GM18508 (cell line): ENCODE data around the gene CHCHD1.

Source experiments
- ATAC-seq: cut with Tn5 transposase; IDR thresholded peaks from one replicate; pipeline ENCODE4 v1.9.1; 2021; ENCODE audit warnings: moderate number of reproducible peaks; ENCODE audit not compliant: insufficient read depth, unreplicated experiment

CHCHD1 gene

DNA sequence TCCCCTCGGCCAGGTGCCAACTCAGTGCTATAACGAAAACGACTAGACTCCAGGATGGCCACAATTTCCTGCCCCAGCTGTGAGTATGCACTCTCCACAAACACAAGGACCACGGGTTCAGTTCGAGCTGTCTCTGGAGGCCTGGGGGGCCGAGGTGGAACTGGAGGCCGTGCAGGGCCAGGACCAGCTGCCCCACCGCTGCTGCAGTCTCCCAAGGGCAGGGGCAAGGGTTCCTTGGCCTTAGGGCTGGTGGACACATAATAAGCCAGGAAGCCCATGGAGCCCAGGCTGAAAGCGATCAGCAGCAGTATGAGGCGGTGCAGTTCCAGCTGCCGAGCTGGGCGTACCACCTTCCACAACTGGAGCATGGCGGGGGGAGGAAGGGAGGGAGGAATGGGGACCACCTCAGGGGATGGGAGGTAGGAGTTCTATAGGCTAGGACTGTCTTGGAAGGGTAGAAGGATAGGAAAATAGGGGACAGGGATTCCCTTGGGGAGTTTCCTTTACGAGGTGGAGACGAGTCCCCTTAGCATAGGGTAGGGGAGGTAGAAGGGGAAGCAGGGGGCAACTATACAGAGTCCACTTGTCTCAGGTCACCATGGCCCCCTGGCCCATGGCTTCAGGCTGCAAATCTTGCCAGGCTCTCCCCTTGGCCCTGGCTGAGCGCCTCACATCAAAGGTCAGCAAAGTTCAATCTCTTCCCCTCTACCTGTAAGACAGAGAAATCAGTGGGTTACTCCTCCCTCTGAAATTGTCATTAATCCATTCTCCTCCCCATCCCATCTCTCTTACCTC lies 26.4 kb downstream of the CHCHD1 start:
- ATAC-seq = no peak

DNA sequence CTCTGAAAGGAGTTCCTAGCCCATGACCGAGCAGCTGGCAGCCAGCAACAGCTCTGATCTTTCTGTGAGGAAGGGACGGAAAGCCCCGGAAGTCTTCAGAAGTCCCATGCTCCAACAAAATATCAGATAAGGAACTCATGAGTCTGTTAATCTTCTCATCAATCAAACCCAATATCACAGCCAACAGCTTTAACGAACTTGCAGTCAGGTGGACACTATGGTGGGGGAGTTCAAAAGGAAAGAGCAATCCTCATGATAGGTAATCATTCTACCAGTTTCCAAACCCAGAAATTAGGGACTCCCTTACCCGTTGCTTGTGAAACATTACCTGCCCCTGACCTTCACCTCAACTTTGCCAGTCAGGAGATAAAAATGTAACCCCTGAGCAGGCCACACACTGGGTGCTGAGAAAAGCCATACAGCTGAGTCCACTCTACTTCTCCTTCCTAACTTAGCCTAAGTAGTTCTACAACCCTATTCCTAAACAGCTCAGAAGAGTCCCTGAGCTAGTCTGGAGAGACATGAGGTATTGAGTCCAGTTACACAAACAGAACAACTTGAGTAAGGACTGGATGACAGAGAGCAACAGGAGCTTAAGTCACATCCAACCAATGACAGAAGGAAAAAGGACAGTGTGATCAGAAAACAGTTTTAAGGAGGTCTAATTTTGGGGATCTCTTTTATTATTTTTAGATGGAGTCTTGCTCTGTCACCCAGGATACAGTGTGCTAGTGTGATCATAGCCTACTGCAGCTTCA lies 27.4 kb downstream of the CHCHD1 start:
- no peak for ATAC-seq

DNA sequence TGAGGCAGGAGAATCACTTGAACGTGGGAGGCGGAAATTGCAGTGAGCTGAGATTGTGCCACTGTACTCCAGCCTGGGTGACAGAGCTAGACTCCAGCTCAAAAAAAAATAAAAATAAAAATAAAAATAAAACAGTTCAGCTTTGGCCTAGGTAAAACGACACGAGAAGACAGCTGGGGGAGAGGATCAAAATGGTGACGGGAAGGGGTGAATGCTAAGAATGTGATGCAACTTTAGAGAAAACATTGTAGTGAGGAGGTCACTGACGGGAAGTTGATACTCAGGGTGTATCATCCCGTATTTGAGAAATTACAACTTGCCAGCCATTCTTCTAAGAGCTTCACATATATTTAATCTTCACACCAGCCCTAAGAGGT lies 28.5 kb downstream of the CHCHD1 start:
- ATAC-seq = no peak

DNA sequence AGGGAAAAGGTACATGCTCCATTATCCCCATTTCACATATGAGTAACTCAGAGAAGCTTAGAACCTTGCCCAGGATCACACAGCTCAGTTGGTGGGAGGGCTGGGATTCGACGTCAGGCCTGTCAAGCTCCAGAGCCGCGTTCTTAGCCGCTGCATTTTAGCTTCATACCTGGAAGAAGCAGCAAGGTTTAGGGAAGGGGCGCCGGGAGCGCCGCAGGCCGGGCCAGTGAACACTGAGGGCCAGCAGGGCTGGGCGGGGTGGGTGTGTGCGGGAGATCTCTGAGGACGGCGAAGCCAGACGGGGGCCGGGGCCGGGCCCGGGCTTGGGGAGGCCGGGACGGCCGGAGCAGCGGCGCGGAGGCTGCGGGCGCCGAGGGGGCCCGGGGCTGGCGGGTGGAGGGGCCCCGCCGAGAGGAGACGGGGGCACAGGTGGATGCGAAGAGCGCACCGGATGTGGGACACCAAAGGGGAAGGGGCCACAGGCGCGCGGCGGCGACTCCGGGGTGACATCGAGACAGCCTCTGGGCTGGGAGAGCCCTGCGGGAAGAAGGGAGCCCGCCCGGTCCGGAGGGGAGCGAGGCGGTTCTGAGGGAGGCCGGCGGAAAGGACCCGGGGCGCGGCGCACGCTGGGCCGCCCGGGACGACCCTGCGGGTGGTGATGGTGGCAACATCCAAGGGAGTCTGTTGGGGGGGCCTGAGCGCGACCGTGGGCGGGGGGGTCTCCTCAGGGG lies 29.1 kb downstream of the CHCHD1 start:
- peak; percentile 2 for ATAC-seq

DNA sequence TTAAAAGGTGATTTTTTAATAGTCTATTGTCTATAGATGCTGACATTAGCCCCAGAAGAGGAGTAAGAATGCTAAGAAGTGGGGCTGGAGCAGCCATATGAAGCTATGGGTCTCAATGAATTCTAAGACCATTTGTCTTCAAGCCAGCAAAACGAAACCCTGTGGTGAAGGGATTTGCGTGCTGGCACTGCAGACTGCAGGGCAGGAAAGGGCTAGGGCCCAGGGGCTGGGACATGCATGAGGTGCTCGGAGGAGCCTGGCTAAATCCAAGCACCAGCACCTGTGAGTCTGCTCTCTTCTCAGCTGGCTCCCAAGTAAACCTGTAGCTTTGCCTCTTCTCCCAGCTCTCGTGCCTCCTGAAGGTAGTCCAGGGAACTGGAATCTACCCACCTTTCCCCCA lies 30.8 kb downstream of the CHCHD1 start:
- no peak for ATAC-seq

DNA sequence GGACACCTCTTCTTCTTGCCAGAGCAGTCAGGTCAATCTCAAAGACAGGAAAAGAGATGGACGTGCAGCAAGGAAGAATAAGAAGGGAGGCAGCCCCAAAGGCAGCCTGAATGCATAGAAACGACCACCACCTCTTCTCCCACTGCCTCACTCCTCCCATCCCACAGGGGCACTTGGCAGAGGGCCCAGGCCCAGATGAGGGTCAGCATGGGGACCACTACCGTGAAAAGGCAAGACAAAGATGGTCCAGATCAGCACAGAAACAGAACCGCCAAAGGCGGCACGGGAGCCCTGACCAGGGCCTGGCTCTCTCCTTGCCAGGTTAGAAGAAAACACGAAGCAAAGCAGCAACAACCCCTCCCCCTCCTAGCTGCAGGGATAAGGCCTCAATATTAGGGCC lies 31.5 kb downstream of the CHCHD1 start:
- no peak for ATAC-seq

DNA sequence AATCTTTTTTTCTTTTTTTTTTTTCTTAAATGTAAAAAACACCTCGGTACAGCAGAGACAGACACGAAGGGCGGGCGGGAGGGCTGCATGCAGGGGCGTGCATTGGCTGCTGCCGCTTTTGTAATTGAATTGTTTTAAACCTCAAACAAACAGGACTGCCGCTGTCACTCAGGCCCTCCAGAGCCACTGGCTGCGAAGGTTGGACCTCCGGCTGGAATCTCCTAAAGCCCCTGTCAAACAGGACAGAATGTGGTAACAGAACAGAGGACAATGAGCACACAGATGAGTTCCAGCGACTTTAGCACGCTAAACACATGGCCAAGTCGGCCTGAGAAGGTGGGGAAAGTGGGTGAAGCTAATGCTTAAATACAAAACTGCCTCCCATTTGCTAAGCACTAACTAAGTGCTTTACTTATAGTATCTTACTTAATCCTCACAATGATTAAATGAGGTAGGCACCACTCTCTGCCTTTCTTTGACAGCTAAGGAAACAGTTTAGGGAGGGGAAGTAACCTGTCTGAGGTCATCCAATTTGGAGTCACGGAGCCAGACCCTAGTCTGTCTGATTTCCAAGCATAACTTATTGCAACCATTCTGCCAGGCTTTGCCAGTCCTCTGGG lies 32.5 kb downstream of the CHCHD1 start:
- ATAC-seq = no peak

DNA sequence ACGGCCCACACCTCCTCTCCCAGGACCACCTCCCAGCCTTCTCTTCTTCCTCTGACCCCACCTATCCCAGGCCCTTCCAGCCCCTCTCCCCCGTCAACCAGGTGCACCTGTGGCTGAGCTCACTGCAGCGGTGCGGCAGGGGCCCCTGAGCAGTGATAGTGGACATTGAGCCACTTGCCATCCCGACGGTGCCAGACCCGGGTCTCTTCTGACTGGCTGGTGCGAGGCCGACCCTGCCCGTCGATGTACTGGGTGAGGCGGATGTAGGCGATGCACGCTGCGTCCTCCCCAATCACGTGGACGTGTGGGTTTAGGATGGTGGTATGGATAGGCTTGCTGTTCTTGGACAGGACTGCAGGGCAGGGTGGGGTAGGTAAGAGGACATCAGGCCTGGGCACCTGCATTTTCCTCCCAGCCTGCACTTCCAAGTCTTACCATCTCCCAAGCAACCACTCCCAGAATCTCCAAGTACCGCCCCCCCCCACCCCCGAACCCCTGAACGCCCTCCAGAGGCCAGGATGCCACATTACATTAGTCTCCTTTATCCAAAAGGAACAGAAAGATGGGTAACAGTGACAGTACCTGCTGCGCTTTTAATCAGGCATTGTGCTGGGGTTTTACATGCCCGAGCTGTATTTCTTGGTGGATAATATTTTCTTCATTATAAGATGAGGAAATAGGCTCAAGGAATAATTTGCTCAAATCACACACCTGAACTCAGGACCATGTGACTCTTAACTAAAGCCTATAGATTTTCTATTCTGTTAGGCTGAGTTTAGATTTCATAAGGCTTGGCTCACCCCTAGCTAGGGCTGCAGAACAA lies 33.3 kb downstream of the CHCHD1 start:
- no peak for ATAC-seq

DNA sequence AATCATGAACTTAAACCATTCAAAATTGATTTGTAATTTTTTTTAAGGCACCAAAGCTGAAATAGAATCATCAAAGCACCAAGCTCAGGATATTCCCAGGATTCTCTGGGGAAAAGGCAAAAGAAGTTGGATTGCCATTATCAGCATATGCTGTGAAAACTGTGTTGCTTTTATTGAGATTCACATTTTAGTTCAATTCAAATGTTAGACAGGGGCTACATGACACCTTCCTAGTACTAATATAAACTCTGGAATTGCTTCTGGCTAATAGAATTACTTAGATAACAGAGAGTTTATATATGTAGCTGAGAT lies 33.8 kb downstream of the CHCHD1 start:
- ATAC-seq = no peak

DNA sequence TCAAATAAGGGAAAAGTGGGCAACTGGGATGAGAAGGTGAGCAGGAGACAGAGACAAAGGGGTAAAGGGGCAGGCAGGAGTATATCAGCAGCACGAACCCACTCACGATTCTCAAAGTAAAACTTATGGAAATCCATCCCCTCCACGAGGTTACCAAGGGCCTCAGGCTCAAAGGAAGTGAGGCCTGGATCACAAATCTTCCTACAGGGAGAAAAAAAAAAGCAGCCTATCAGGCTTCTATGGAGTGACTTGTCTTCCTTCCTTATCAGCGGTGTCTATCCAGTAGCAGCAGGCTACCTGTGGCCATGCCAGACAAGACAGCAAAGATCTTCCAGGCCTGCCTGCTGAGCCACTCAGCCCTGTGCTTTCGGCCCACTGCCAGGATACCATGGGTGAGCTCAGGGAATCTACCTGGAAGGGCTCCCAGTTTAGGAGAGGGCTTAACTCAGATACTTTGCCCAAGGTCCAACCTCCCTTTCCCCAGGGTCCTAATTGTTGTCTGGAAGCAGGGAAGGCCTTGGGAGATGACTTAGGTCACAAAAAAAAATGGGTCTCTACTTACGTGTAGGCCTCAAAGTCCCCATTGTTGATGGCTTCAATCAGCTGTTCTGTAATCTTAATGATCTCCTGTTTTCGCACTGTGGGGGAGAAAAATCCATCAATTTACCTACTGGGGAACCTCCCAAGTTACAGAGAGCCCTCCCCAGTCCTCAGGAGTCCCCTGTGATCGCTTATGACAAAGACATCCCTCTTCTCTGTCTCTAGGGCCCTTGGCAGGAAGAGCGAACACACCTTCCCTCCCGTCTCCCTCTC lies 35.3 kb downstream of the CHCHD1 start:
- ATAC-seq = no peak

DNA sequence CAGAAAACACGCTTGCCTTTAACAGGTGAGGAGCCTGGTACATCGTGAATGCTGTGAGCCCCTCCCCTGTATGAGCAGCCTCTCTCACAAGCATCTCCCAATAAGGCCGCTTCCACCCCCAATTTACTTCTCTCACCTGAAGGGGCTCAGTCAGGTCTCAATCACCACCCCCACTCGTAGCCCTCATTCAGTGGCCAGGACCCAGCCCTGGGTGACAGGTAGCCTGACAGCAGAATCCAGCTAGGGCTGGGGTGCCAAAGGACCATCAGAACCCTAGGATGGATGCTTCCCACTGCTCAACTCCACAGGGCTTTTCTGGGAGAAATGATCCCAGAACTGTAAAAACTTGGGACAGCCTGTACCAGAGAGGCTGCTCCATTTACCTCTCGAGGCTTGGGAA lies 36.0 kb downstream of the CHCHD1 start:
- ATAC-seq = no peak

DNA sequence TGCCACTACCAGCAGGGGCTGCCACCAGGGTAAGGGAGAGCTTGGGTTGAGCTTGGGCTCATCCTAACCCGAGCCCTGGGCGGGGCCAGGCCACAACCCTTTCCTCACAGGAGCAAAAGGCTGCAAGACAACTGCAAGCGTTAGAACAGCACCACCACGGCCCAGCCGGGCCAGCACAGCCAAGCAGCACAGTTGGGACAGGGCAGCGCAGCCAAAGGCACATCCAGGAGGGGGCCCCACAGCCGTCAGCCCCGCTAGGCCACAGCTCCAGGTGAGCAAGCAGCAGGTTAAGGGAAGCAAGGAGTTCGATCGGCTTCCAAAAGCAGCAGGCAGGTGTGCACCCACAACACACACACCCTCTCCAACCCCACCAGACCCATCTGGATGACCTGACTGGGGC lies 36.6 kb downstream of the CHCHD1 start:
- ATAC-seq = no peak

DNA sequence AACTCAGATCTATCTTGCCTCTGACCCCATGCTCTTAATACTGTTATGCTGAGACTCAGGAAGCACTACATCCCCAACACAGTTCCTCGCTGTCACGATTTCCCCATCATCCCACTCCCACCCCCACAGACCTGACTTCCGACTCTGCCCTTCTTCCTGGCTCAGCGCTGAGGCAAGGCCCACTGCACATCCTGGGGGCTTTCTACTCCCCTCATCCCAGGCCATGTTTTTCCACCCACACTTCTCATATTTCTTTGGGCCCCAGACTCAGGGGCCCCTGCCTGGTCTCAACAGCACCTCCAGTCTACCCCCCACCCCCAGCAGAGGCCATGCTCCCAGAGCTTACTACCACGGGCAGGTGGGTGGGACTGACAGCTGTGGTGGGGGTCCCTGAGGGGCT lies 37.2 kb downstream of the CHCHD1 start:
- no peak for ATAC-seq

DNA sequence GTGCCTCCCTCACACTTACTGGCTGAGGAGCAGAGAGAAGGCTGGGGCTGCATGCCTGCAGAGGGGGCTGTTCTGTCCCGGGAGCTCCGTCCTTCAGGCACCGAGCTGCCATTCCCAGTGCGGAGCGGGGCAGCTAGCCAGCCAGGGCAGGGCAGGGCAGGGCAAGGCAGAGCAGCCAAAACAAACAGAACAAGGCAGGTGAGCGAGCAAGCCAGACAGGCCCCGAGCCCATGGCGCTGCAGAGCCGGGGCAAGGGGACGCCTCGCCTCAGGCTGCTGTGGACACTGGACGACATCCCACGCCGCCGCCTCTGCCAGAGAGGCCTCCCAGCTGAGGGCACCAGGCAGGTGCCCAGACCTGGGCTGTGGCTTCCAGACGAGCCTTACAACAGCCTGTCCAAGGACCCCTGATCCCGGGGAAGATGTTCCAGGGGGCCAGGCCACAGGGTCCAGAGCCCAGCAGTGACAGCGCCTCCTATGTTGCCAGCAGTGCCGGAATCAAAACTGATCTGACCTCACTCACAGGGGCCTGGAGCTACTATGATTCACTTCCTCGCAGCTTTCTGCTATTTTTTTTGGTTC lies 37.8 kb downstream of the CHCHD1 start:
- ATAC-seq = no peak

DNA sequence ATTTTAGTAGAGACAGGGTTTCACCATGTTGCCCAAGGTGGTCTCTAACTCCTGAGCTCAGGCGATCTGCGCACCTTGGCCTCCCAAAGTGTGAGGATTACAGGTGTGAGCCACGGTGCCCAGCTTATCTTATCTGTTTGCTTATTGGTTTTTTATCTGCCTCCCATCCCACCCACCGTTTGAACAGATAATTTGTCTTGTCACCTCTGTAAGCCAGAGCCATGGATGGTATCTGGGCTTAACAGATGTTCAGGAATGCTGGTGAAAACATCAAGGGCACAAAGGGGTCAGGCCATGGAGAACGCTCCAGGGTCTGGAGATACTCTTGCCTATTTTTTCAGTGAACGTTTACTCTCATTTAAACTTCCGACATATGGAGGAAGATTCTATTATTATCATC lies 41.5 kb downstream of the CHCHD1 start:
- ATAC-seq = no peak

DNA sequence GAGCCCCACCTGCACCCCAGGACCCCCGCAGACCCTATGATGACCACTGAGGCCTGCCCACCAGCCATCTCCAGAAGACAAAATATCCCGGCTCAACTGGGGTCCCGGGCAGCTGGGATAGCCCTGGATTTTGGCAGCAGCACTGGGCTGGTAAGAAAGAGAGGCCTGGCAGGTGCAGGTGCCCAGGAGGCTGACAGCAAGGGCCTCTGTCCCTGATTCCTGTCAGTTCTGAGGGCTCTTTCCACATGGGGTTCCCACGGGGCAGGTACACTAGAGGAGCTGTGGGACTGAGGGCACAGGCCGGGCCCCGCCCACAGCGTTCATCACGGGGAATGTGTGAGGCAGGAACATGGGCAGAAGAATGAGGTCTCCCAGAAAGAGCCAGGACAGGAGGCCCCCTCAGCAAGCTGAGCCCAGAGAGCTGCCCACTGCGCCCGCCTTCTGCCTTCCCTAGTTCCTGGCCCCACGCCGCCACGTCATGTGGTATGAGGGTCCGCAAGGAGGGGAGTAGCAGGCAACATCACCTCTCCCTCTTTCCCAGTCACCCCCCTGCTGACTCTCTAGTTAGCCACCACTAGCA lies 42.4 kb downstream of the CHCHD1 start:
- ATAC-seq = no peak

DNA sequence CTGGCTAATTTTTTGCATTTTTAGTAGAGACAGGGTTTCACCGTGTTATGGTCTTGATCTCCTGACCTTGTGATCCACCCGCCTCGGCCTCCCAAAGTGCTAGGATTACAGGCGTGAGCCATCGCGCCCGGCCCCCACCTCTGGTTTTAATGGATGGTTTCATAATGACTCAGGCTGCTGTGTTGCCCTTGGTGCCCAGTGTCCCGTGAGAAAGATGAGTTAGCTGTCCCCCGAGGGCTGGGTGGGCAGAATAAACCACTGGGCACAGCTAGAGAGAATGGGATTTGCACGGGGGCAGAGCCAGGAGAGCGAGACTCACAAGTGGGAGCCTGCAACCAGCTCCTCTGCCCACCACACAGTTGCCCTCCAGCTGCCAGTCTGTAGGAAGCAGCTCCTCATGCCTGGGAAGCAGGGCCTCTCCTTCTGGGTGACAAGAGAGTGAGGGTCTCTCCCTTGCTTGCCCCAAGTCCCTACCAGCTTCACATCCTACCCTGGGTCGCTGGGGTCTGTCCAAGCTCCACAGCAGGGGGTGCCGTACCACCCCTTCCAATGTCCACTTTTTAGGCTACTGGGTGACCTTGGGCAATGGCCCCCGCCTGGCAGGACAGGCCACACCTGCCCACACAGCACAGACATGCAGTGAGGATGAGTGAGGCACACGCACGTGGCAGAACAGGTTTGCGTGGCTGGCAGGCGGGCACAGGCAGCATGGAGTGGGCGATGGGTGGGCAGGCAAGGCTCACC lies 45.7 kb downstream of the CHCHD1 start:
- no peak for ATAC-seq

DNA sequence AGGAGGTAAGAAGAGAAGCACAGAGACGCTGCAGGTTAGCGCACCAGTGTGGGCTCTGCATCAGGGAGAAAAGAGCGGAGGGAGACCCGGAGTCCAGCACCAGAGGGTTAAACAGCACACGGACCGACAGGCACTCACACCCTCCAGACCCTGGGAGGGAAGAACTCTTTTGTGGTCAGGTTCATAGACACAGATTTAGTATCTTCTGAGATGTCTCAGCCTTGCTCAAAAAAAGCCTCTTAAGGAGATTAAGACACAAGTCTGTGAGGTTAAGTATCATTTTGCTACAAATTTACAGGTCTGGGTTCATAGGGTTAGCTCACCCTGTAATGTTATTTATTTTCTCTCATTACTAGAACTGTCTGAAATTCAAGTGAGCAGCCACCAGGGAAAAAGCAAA lies 46.3 kb downstream of the CHCHD1 start:
- no peak for ATAC-seq
